MM.1S (cell line): Measurements from ENCODE around the gene RMI1.

Source experiments
- DNase-seq: peaks from one replicate; pipeline ENCODE4 v3.0.0-alpha.2; 2015
- H2AFZ ChIP-seq: fragments of 300-600 bp; sonication (generic); 2 replicates; pipeline ENCODE4 v1.6.0; 2016; ENCODE audit warnings: antibody characterized with exemption, low read length
- H3F3A ChIP-seq: fragments of 300-600 bp; sonication (generic); 2 replicates; pipeline ENCODE4 v1.6.1; 2016; ENCODE audit warnings: mild to moderate bottlenecking, antibody characterized with exemption, low read length, moderate library complexity, mixed read lengths; ENCODE audit not compliant: insufficient read depth
- H3K27ac ChIP-seq: fragments of 300-600 bp; sonication (generic); 2 replicates; pipeline ENCODE4 v1.5.1; 2016; ENCODE audit warnings: mild to moderate bottlenecking, low read length
- H3K27me3 ChIP-seq: fragments of 300-600 bp; sonication (generic); replicated peaks from 2 replicates; pipeline ENCODE4 v1.6.0; 2016; ENCODE audit warnings: low read length; ENCODE audit not compliant: insufficient read depth
- H3K36me3 ChIP-seq: fragments of 300-600 bp; sonication (generic); replicated peaks from 2 replicates; pipeline ENCODE4 v1.6.1; 2016; ENCODE audit warnings: mild to moderate bottlenecking, low read length, mixed read lengths; ENCODE audit not compliant: insufficient read depth
- H3K4me1 ChIP-seq: fragments of 300-600 bp; sonication (generic); 2 replicates; pipeline ENCODE4 v1.6.1; 2016; ENCODE audit warnings: low read length, mixed read lengths
- H3K4me2 ChIP-seq: fragments of 300-600 bp; sonication (generic); 2 replicates; pipeline ENCODE4 v1.6.0; 2016; ENCODE audit warnings: low read depth, low read length
- H3K4me3 ChIP-seq: fragments of 300-600 bp; sonication (generic); 2 replicates; pipeline ENCODE4 v1.5.1; 2016; ENCODE audit warnings: low read length, mixed read lengths
- H3K79me2 ChIP-seq: fragments of 300-600 bp; sonication (generic); 2 replicates; pipeline ENCODE4 v1.6.1; 2016; ENCODE audit warnings: mixed run types, low read length, mixed read lengths
- H3K9ac ChIP-seq: fragments of 300-600 bp; sonication (generic); 2 replicates; pipeline ENCODE4 v1.6.1; 2016; ENCODE audit warnings: low read length, mixed read lengths
- H3K9me2 ChIP-seq: fragments of 300-600 bp; sonication (generic); replicated peaks from 2 replicates; pipeline ENCODE4 v1.6.1; 2016; ENCODE audit warnings: mild to moderate bottlenecking, low read length, mixed read lengths; ENCODE audit not compliant: insufficient read depth
- H3K9me3 ChIP-seq: fragments of 300-600 bp; sonication (generic); replicated peaks from 2 replicates; pipeline ENCODE4 v1.6.1; 2016; ENCODE audit warnings: mild to moderate bottlenecking, low read length, mixed read lengths; ENCODE audit not compliant: insufficient read depth
- H4K20me1 ChIP-seq: fragments of 300-600 bp; sonication (generic); 2 replicates; pipeline ENCODE4 v1.6.1; 2016; ENCODE audit warnings: mild to moderate bottlenecking, low read length, moderate library complexity, mixed read lengths; ENCODE audit not compliant: insufficient read depth
- EZH2 ChIP-seq: fragments of 300-600 bp; sonication (generic); optimal IDR thresholded peaks from 2 replicates; pipeline ENCODE3; 2017; ENCODE audit warnings: low read depth, mild to moderate bottlenecking, antibody characterized with exemption, low read length, mixed read lengths
- EZH2phosphoT487 ChIP-seq: fragments of 300-600 bp; sonication (generic); IDR thresholded peaks from 2 replicates; pipeline ENCODE4 v1.6.1; 2018; ENCODE audit warnings: antibody characterized with exemption, low read length
- TF ChIP-seq, protein P1 (sequence below): fragments of 300-600 bp; sonication (generic); IDR thresholded peaks from 2 replicates; pipeline ENCODE4 v1.5.1; 2016; ENCODE audit warnings: antibody characterized with exemption, low read length, mixed read lengths

Gene RMI1

DNA sequence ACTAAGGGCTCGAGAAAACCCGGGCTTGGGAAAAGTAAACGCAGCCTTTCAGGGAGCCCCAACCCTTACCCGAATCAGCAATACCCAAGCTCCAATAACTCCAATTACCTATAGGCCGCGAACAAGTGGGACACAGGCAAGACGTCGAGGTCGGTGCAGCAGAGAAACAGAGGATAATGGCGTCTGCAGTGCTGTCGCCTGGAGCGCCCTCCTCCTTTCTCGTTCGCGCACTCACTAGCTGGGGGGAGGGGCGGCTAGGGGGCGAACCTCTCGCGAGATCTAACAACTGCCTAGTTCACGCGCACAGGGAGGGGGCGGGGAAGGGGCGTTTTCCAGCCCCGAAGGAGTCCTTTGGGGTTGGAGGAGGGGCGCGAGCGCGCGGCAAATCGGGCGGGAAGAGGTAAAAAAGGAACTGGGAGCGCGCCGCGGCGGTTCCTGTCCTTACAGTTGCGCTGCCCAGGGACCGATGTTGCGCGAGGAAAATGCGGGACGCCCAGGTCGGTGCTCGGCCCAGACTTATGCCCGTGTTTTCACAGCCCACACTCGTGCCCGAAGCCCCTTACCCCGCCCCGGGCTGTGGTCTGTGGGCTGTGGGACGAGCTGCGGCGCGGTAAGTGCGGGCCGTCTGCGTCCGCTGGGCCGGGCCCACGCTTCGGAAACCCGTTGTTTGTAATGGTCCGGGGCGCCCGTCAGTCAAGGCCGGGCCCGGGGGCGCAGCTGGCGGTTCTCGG is at the start of gene RMI1:
RMI1 (plus strand) TSS at position 411 of the 731 bp plus-strand sequence. CDS start 20,182 bp downstream, outside the sequence.
- DNase-seq, result peak; percentile 99
- H3K79me2 ChIP-seq, result peaks cover 98% of the 10 kb centered on the region
- H3F3A ChIP-seq, result peaks cover 27% of the 10 kb centered on the region
- peak within 1 kb of the TSS; percentile 96 for H2AFZ ChIP-seq
- no peaks in the 10 kb centered on the region for H3K9me2 ChIP-seq
- H3K9ac ChIP-seq, result peak within 1 kb of the TSS; percentile 100
- peak within 1 kb of the TSS; percentile 100 for H3K4me3 ChIP-seq
- no peaks in the 10 kb centered on the region for H3K27me3 ChIP-seq
- peaks cover 43% of the 10 kb centered on the region for H4K20me1 ChIP-seq
- peak within 1 kb of the TSS; percentile 87 for H3K4me2 ChIP-seq
- H3K36me3 ChIP-seq, result peaks cover 23% of the 10 kb centered on the region
- TF ChIP-seq, protein P1, sequence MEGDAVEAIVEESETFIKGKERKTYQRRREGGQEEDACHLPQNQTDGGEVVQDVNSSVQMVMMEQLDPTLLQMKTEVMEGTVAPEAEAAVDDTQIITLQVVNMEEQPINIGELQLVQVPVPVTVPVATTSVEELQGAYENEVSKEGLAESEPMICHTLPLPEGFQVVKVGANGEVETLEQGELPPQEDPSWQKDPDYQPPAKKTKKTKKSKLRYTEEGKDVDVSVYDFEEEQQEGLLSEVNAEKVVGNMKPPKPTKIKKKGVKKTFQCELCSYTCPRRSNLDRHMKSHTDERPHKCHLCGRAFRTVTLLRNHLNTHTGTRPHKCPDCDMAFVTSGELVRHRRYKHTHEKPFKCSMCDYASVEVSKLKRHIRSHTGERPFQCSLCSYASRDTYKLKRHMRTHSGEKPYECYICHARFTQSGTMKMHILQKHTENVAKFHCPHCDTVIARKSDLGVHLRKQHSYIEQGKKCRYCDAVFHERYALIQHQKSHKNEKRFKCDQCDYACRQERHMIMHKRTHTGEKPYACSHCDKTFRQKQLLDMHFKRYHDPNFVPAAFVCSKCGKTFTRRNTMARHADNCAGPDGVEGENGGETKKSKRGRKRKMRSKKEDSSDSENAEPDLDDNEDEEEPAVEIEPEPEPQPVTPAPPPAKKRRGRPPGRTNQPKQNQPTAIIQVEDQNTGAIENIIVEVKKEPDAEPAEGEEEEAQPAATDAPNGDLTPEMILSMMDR, result no peak; the same call in 1 of the 2 replicates
- TF ChIP-seq EZH2 (no peak), EZH2phosphoT487 (no peak)
- peaks cover 17% of the 10 kb centered on the region; the same call in 1 of the 2 replicates for H3K4me1 ChIP-seq
- no peaks in the 10 kb centered on the region for H3K9me3 ChIP-seq
- H3K27ac ChIP-seq, result peak within 1 kb of the TSS; percentile 97

- Histone ChIP-seq H3K4me1 (no peaks in the 10 kb centered on the region), H2AFZ (no peak overlapping the region), H3K9ac (no peak overlapping the region), H3F3A (no peaks in the 10 kb centered on the region), H3K9me3 (no peaks in the 10 kb centered on the region), H3K27me3 (no peaks in the 10 kb centered on the region), H4K20me1 (no peaks in the 10 kb centered on the region), H3K36me3 (no peaks in the 10 kb centered on the region), H3K4me2 (no peak overlapping the region), H3K27ac (no peak overlapping the region), H3K79me2 (no peaks in the 10 kb centered on the region), H3K4me3 (no peak overlapping the region), H3K9me2 (no peaks in the 10 kb centered on the region)
- TF ChIP-seq EZH2, result no peak
- TF ChIP-seq EZH2phosphoT487, result no peak
- TF ChIP-seq, protein P1, result no peak
- DNase-seq, result no peak
These were observed 49.7 kb upstream of the RMI1 start for GRCh38 chr9:83930881-83931280.

DNA sequence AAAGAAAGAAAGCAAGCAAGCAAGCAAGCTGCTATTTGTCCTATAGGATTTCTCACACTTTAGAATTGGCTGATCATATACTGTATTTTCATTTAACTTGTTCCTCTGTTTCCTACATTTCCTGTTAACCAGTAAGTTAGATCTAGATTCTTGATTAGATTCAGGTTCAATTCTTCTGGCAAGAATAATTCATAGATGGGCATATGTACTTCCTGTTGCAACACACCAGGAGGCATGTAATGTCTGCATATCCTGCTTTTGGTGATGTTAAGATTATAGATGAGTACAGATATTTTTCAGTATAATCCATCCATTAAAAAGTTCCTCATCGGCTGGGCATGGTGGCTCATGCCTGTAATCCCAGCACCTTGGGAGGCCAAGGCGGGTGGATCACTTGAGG is 48.6 kb upstream of the RMI1 start:
- Histone ChIP-seq H2AFZ (no peak overlapping the region), H3F3A (no peaks in the 10 kb centered on the region), H3K9ac (no peak overlapping the region), H3K36me3 (no peaks in the 10 kb centered on the region), H3K4me1 (no peaks in the 10 kb centered on the region), H3K4me2 (no peak overlapping the region), H3K4me3 (no peak overlapping the region), H3K27ac (no peak overlapping the region), H3K9me2 (no peaks in the 10 kb centered on the region), H4K20me1 (no peaks in the 10 kb centered on the region), H3K79me2 (no peaks in the 10 kb centered on the region), H3K9me3 (no peaks in the 10 kb centered on the region), H3K27me3 (no peaks in the 10 kb centered on the region)
- DNase-seq, result no peak
- TF ChIP-seq, protein P1, result no peak
- TF ChIP-seq EZH2phosphoT487 (no peak), EZH2 (no peak)
